Measurements from ENCODE around the gene PDE8B.

GRCh38 chr5:77339337-77339890, 128.9 kb downstream of the PDE8B start:
- no peak for TF ChIP-seq EZH2phosphoT487 (IDR thresholded peaks at IDR 0.05; ENCODE audit: low read length)
- TF ChIP-seq, protein P1, sequence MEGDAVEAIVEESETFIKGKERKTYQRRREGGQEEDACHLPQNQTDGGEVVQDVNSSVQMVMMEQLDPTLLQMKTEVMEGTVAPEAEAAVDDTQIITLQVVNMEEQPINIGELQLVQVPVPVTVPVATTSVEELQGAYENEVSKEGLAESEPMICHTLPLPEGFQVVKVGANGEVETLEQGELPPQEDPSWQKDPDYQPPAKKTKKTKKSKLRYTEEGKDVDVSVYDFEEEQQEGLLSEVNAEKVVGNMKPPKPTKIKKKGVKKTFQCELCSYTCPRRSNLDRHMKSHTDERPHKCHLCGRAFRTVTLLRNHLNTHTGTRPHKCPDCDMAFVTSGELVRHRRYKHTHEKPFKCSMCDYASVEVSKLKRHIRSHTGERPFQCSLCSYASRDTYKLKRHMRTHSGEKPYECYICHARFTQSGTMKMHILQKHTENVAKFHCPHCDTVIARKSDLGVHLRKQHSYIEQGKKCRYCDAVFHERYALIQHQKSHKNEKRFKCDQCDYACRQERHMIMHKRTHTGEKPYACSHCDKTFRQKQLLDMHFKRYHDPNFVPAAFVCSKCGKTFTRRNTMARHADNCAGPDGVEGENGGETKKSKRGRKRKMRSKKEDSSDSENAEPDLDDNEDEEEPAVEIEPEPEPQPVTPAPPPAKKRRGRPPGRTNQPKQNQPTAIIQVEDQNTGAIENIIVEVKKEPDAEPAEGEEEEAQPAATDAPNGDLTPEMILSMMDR (IDR thresholded peaks at IDR 0.05; ENCODE audit: low read length), result no peak

Data from MM.1S (cell line).